Endothelial cell of umbilical vein (primary cell): ENCODE data around the gene RRAGB. TPM values are rescaled to one million over a fixed set of nuclear protein-coding genes. Genes with fewer than 3 reads are reported as not detected.

ENCODE experiments used
- BruUV-seq: library from RNA; stranded (reverse); fragments of 400-500 nt; replicated peaks from 2 replicates; lab custom pipeline; 2021; lab: Mats Ljungman, UMichigan
- CTCF ChIA-PET: fragments of 300-600, 350-600 bp; sonication (Branson Sonifier 250); formaldehyde crosslinking; loops from one replicate; lab custom pipeline; 2021; ENCODE audit warnings: antibody characterized with exemption, inconsistent platforms; lab: Charles Lee
- POLR2A ChIA-PET: fragments of 300-600, 350-600 bp; sonication (Branson Sonifier 250); formaldehyde crosslinking; loops from one replicate; lab custom pipeline; 2021; ENCODE audit warnings: antibody characterized with exemption, inconsistent platforms; lab: Charles Lee
- DNase-seq: peaks from one replicate; pipeline ENCODE4 v3.0.0-alpha.2; 2011; ENCODE audit warnings: low read depth, low spot score
- FAIRE-seq: peaks from 2 replicates; lab custom pipeline; 2011; peaks lifted over from hg19 to GRCh38; lab: Jason Lieb, UNC
- H2AFZ ChIP-seq: 2 replicates; pipeline ENCODE4 v1.6.0; 2012; ENCODE audit warnings: low read depth, low read length, control low read depth, inconsistent platforms
- H3K27ac ChIP-seq: 2 replicates; pipeline ENCODE4 v1.5.1; 2011; ENCODE audit warnings: low read depth, mild to moderate bottlenecking, control low read depth, low read length, moderate library complexity; ENCODE audit not compliant: insufficient read depth
- H3K27me3 ChIP-seq, 2 experiments: 2 replicates each; pipeline versions ENCODE4 v1.6.0 to v1.6.1; 2011; ENCODE audit warnings: low read length in 2 of 2, mixed read lengths in 1 of 2; ENCODE audit not compliant: control insufficient read depth in 2 of 2, insufficient read depth in 2 of 2
- H3K36me3 ChIP-seq, 2 experiments: 2 replicates in 1 of 2; 3 replicates in 1 of 2; pipeline ENCODE4 v1.5.1; 2011; ENCODE audit warnings: low read length in 2 of 2, mild to moderate bottlenecking in 1 of 2, moderate library complexity in 1 of 2; ENCODE audit not compliant: control insufficient read depth in 2 of 2, insufficient read depth in 2 of 2; ENCODE audit errors: extremely low read depth in 1 of 2
- H3K4me1 ChIP-seq: 3 replicates; pipeline ENCODE4 v1.5.1; 2011; ENCODE audit warnings: mild to moderate bottlenecking, low read length; ENCODE audit not compliant: control insufficient read depth, insufficient read depth; ENCODE audit errors: extremely low read depth
- H3K4me2 ChIP-seq: 2 replicates; pipeline ENCODE4 v1.6.1; 2011; ENCODE audit warnings: low read length, control low read depth, mixed read lengths; ENCODE audit not compliant: insufficient read depth
- H3K4me3 ChIP-seq, 3 experiments: fragments of 200-600 bp in 1 of 3; sonication (generic), shearing (Covaris generic) in 1 of 3; replicated peaks in 1 of 3; 2 replicates each; pipeline ENCODE4 v1.5.1; 2011 to 2016; ENCODE audit warnings: control low read depth in 3 of 3, low read length in 3 of 3, mild to moderate bottlenecking in 2 of 3, inconsistent platforms in 1 of 3, low read depth in 1 of 3, moderate library complexity in 1 of 3; ENCODE audit not compliant: insufficient read depth in 1 of 3
- H3K79me2 ChIP-seq: 2 replicates; pipeline ENCODE4 v1.6.0; 2012; ENCODE audit warnings: low read length, inconsistent platforms; ENCODE audit not compliant: control insufficient read depth, insufficient read depth
- H3K9ac ChIP-seq: replicated peaks from 2 replicates; pipeline ENCODE3; 2011; ENCODE audit warnings: low read length, control low read depth; ENCODE audit not compliant: insufficient read depth; ENCODE audit errors: extremely low read depth
- H3K9me1 ChIP-seq: replicated peaks from 3 replicates; pipeline ENCODE4 v1.6.0; 2011; ENCODE audit warnings: mild to moderate bottlenecking, low read length; ENCODE audit not compliant: control insufficient read depth, insufficient read depth; ENCODE audit errors: extremely low read depth
- H3K9me3 ChIP-seq: replicated peaks from 2 replicates; pipeline ENCODE4 v1.5.1; 2012; ENCODE audit warnings: low read length, inconsistent platforms; ENCODE audit not compliant: control insufficient read depth, insufficient read depth
- H4K20me1 ChIP-seq: replicated peaks from 2 replicates; pipeline ENCODE3; 2011; ENCODE audit warnings: mild to moderate bottlenecking, low read length; ENCODE audit not compliant: control insufficient read depth, insufficient read depth; ENCODE audit errors: extremely low read depth
- EZH2 ChIP-seq: IDR thresholded peaks from 2 replicates; pipeline ENCODE4 v1.6.1; 2012; ENCODE audit warnings: borderline replicate concordance, low read depth, mild to moderate bottlenecking, moderate library complexity, low read length, inconsistent platforms; ENCODE audit not compliant: severe bottlenecking
- FOS ChIP-seq: IDR thresholded peaks from 2 replicates; pipeline ENCODE4 v1.6.1; 2011; ENCODE audit warnings: mild to moderate bottlenecking, low read length, moderate library complexity, borderline replicate concordance; ENCODE audit not compliant: insufficient read depth
- GATA2 ChIP-seq: IDR thresholded peaks from 2 replicates; pipeline ENCODE4 v1.7.0; 2011; ENCODE audit warnings: low read depth, mild to moderate bottlenecking, moderate library complexity, mixed read lengths, low read length; ENCODE audit not compliant: insufficient read length, insufficient read depth
- JUN ChIP-seq: IDR thresholded peaks from 2 replicates; pipeline ENCODE4 v1.6.1; 2011; ENCODE audit warnings: borderline replicate concordance, low read depth; ENCODE audit not compliant: insufficient read length, insufficient read depth
- MYC ChIP-seq: IDR thresholded peaks from one replicate; pipeline ENCODE4 v1.6.1; 2011; ENCODE audit warnings: mild to moderate bottlenecking, low read depth, low read length
- POLR2A ChIP-seq: IDR thresholded peaks from 2 replicates; pipeline ENCODE4 v1.6.1; 2012; ENCODE audit warnings: low read depth, mild to moderate bottlenecking, control low read depth, low read length
- POLR2AphosphoS5 ChIP-seq: IDR thresholded peaks from 2 replicates; pipeline ENCODE4 v1.6.1; 2012; ENCODE audit warnings: low read depth, mild to moderate bottlenecking, control low read depth, low read length, moderate library complexity; ENCODE audit not compliant: insufficient read depth
- dilution Hi-C: fragments of 300-500 bp; cut with MboI; formaldehyde crosslinking; loops from one replicate; pipeline ENCODE4 v1.15.0; 2019; ENCODE audit warnings: low sequenced_read_pairs; ENCODE audit not compliant: extremely low pct_ligation_motif_present
- intact Hi-C: fragments of 100-400 bp; cut with micrococcal nuclease; formaldehyde crosslinking; loops from one replicate; pipeline ENCODE4 v1.10.0; 2022
- polyA plus RNA-seq, 4 experiments: library from polyadenylated mRNA; depleted of rRNA in 3 of 4; stranded (reverse) in 3 of 4; unstranded in 1 of 4; fragments of >200 nt; gene quantifications; 2 replicates each; pipeline versions ENCODE4 v1.2.1 to v1.2.3, GENCODE V29; 2011 to 2012; ENCODE audit warnings: missing spikeins in 1 of 4
- total RNA-seq: library from RNA; stranded (reverse); gene quantifications from 2 replicates; pipeline ENCODE4 v1.2.3, GENCODE V29; 2021
- TF ChIP-seq, protein P1 (sequence below), 2 donors: IDR thresholded peaks; 1 replicate in 1 of 2; 2 replicates in 1 of 2; pipeline ENCODE4 v1.5.1; 2011; ENCODE audit warnings: low read length in 2 of 2, mild to moderate bottlenecking in 2 of 2, moderate library complexity in 2 of 2, control low read depth in 1 of 2, inconsistent platforms in 1 of 2, low read depth in 1 of 2; ENCODE audit not compliant: insufficient read depth in 1 of 2; ENCODE audit errors: extremely low read depth in 1 of 2
- TF ChIP-seq, protein P2 (sequence below): IDR thresholded peaks from 2 replicates; pipeline ENCODE4 v1.6.1; 2011; ENCODE audit not compliant: insufficient read depth, insufficient read length

Gene RRAGB
- total and polyA plus RNA-seq, 2 donors (not counting 3 experiments of a cell fraction or from before 2014, with no cell fraction given): 14.3 to 18.0 TPM

DNA sequence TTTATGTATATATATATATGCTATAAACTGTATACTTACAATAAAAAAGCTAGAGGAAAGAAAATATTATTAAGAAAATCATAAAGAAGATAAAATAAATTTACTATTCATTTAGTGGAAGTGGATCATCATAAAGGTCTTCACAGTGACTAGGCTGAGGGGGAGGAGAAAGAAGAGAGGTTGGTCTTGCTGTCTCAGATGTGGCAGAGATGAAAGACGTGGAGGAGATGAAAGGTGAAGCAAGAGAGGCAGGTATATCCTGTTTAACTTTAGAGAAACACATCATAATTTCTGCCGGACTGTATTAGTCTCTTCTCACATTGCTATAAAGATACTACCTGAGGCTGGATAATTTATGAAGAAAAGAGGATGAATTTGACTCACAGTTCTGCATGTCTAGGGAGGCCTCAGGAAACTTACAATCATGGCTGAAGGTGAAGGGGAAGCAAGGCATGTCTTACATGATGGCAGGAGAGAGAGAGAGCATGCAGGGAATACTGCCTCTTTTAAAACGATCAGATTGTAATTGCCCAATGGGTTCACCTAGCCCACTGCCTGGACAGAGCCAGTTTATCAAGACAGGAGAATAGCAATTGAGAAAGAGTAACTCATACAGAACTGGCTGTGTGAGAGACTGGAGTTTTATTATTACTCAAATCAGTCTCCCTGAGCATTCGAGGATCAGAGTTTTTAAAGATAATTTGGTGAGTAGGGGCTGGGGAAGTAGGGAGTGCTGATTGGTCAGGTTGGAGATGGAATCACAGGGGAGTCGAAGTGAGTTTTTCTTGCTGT, 22.1 kb upstream of the RRAGB start:
- intact Hi-C loops (no loop called here), dilution Hi-C loops (no loop called here)
- CTCF ChIA-PET: no interaction called here
- Histone ChIP-seq H4K20me1 (no peaks in the 10 kb centered on the region), H3K9me1 (no peaks in the 10 kb centered on the region), H3K4me1 (no peaks in the 10 kb centered on the region), H3K27me3 (no peaks in the 10 kb centered on the region), H3K79me2 (no peaks in the 10 kb centered on the region), H3K4me3 (no peak overlapping the region), H3K9ac (no peak overlapping the region), H3K4me2 (no peak overlapping the region), H3K9me3 (no peaks in the 10 kb centered on the region), H3K27ac (no peak overlapping the region), H2AFZ (no peak overlapping the region), H3K36me3 (no peaks in the 10 kb centered on the region)
- POLR2A ChIA-PET: no interaction called here
- no peak for FAIRE-seq
- no peak for DNase-seq
- no TSS peak for BruUV-seq
- TF ChIP-seq EZH2 (no peak), POLR2AphosphoS5 (no peak), MYC (no peak), FOS (no peak), GATA2 (no peak), POLR2A (no peak), JUN (no peak)
- TF ChIP-seq, protein P1, sequence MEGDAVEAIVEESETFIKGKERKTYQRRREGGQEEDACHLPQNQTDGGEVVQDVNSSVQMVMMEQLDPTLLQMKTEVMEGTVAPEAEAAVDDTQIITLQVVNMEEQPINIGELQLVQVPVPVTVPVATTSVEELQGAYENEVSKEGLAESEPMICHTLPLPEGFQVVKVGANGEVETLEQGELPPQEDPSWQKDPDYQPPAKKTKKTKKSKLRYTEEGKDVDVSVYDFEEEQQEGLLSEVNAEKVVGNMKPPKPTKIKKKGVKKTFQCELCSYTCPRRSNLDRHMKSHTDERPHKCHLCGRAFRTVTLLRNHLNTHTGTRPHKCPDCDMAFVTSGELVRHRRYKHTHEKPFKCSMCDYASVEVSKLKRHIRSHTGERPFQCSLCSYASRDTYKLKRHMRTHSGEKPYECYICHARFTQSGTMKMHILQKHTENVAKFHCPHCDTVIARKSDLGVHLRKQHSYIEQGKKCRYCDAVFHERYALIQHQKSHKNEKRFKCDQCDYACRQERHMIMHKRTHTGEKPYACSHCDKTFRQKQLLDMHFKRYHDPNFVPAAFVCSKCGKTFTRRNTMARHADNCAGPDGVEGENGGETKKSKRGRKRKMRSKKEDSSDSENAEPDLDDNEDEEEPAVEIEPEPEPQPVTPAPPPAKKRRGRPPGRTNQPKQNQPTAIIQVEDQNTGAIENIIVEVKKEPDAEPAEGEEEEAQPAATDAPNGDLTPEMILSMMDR (IDR thresholded peaks at IDR 0.05; ENCODE audit: extremely low read depth in 1 of 2, insufficient read depth in 1 of 2, low read depth in 1 of 2, low read length in 2 of 2): no peak
- TF ChIP-seq, protein P2, sequence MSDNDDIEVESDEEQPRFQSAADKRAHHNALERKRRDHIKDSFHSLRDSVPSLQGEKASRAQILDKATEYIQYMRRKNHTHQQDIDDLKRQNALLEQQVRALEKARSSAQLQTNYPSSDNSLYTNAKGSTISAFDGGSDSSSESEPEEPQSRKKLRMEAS: no peak
